Measurements from ENCODE around the gene PRORP. TPM values are rescaled to one million over a fixed set of nuclear protein-coding genes. Genes with fewer than 3 reads are reported as not detected.

Gene PRORP
- total RNA-seq, 3 donors from 2014 or later: 12.0 to 41.6 (median 25.2) TPM

DNA sequence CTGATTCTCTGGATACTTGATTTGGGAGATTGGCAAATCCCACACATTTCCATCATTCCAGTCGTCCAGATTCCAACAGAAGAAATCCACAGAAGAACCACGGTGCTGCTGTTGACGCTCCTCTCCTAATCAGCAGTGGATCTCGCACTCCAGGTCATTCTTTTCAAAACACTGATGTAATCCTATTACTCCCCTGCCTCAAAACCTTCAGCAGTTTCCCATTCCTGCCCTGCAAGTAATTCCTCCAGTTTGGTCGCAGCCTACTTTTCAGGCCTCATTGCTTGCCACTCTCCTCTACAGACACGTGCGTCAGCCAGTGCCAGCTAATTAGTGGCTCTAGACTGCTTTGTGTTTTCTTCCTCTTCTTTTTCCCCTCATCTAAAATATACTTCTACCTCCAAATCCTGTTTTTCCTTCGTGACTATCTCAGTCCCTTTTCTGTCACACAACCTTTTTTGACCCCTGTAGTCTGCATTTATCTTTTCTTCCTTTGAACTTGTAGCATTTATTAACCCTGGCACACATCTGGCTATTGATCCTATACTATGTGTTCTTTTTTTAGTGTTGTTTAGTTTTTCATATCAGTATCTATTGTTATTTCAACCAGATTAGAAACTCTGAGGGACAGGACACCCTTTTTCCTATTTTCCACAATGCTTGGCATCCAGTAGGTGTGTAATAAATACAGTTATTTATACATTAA is 36.8 kb downstream of the PRORP start:
- Histone ChIP-seq H3K4me1 (no peaks in the 10 kb centered on the region), H3K36me3 (no peaks in the 10 kb centered on the region), H3K4me3 (no peak overlapping the region), H3K9me3 (no peaks in the 10 kb centered on the region), H3K27ac (no peak overlapping the region), H3K27me3 (no peaks in the 10 kb centered on the region)
- no peak for DNase-seq (ENCODE audit: low spot score in 2 of 2)
- TF ChIP-seq CTCF (IDR thresholded peaks at IDR 0.05): no peak
- TF ChIP-seq POLR2A (IDR thresholded peaks at IDR 0.05): no peak
- no peak for TF ChIP-seq POLR2AphosphoS5 (IDR thresholded peaks at IDR 0.05)
- intact Hi-C loops (cut with DNase I; ENCODE audit: low total_unique reads): no loop called here

DNA sequence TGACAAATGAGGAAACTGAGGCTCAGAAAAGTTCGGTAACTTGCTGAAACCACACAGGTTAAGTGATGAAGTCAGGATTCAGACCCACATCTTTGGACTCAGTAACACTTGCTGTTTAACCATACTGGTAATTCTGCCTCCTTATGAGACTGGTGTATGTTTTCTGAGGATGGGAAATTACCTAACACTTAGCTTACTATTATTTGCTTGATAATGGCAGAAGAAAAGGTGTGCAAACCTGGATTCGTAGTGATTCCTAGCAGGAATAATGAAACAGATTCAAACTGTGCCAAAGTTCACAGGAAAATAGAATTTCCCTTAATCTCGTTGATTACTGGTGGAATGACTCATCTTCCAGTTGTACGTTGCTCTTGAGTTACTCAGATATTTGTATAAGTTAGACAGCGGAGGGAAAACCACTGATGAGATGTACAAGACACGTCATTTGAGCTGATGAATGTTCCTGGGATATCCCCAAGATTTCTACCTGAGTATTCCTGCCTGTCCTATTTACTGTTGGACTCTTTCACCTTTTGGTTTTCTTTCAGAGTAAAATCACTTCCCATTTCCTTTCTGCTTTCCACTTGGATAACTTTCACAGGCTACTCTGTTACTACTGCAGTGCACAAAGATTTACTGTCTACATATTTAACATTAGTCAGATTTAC is 37.5 kb downstream of the PRORP start:
- no peaks in the 10 kb centered on the region for H3K4me1 ChIP-seq
- H3K27me3 ChIP-seq: no peaks in the 10 kb centered on the region
- no peaks in the 10 kb centered on the region for H3K36me3 ChIP-seq
- no peak for DNase-seq (ENCODE audit: low spot score in 2 of 2)
- no peak overlapping the region for H3K27ac ChIP-seq
- intact Hi-C loops (cut with DNase I; ENCODE audit: low total_unique reads): no loop called here
- TF ChIP-seq POLR2A (IDR thresholded peaks at IDR 0.05) (no peak), CTCF (IDR thresholded peaks at IDR 0.05) (no peak), POLR2AphosphoS5 (IDR thresholded peaks at IDR 0.05) (no peak)
- H3K9me3 ChIP-seq: no peaks in the 10 kb centered on the region
- no peak overlapping the region for H3K4me3 ChIP-seq

GRCh38 chr14:35161231-35161630 is 38.9 kb downstream of the PRORP start:
- no peak for DNase-seq (ENCODE audit: low spot score in 2 of 2)
- intact Hi-C loops (cut with DNase I; ENCODE audit: low total_unique reads): no loop called here

DNA sequence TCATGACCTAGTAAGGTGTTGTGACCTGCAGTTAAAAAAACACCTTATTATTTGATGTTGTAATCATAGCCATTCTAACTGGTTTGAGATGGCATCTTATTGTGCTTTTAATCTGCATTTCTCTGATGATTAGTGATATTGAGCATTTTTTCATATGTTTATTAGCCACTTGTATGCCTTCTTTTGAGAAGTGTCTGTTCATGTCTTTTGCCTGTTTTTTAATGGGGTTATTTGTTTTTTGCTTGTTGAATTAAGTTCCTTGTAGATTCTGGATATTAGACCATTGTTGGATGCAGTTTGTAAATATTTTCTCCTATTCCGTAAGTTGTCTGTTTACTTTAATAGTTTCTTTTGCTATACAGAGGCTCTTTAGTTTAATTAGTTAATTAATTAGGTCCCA is 41.0 kb downstream of the PRORP start:
- no peak for DNase-seq (ENCODE audit: low spot score in 2 of 2)
- TF ChIP-seq POLR2A (IDR thresholded peaks at IDR 0.05): no peak
- intact Hi-C loops (cut with DNase I; ENCODE audit: low total_unique reads): no loop called here
- no peaks in the 10 kb centered on the region for H3K27me3 ChIP-seq
- H3K27ac ChIP-seq: no peak overlapping the region
- H3K9me3 ChIP-seq: no peaks in the 10 kb centered on the region
- no peaks in the 10 kb centered on the region for H3K36me3 ChIP-seq
- H3K4me1 ChIP-seq: no peaks in the 10 kb centered on the region
- no peak overlapping the region for H3K4me3 ChIP-seq

More at GRCh38 chr14:35161231-35161630, 38.9 kb downstream of the PRORP start:
- Histone ChIP-seq H3K9me3 (no peaks in the 10 kb centered on the region), H3K4me3 (no peak overlapping the region), H3K4me1 (no peaks in the 10 kb centered on the region), H3K36me3 (no peaks in the 10 kb centered on the region), H3K27ac (no peak overlapping the region), H3K27me3 (no peaks in the 10 kb centered on the region)
- TF ChIP-seq POLR2AphosphoS5 (IDR thresholded peaks at IDR 0.05): no peak
- no peak for TF ChIP-seq POLR2A (IDR thresholded peaks at IDR 0.05)
- TF ChIP-seq CTCF (IDR thresholded peaks at IDR 0.05): no peak

DNA sequence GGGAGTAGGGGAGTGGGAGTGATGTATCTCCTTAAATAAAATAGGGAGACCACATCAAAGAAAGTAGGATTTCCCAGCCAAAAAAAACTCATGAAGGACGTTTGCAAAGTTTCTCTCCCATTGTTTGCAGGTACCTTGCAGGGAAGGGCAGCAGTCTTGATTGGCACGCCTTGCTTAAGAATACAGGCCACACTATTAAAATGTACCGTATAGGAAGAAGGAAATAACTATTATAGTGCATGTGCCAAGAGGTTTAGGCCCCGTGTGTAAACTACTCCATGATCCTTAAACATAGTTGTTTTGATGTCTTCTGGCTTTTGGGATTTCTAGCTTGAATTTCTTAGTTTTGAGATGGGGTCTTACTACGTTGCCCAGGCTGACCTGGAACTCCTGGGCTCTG is 42.5 kb downstream of the PRORP start:
- intact Hi-C loops (cut with DNase I; ENCODE audit: low total_unique reads): no loop called here
- DNase-seq (ENCODE audit: low spot score in 2 of 2): no peak
- TF ChIP-seq CTCF (IDR thresholded peaks at IDR 0.05) (no peak), POLR2A (IDR thresholded peaks at IDR 0.05) (no peak), POLR2AphosphoS5 (IDR thresholded peaks at IDR 0.05) (no peak)
- H3K27ac ChIP-seq: no peak overlapping the region
- H3K4me3 ChIP-seq: no peak overlapping the region
- no peaks in the 10 kb centered on the region for H3K27me3 ChIP-seq
- H3K9me3 ChIP-seq: no peaks in the 10 kb centered on the region
- H3K36me3 ChIP-seq: no peaks in the 10 kb centered on the region
- no peaks in the 10 kb centered on the region for H3K4me1 ChIP-seq

All from breast epithelium (tissue), 4 donors.